ENCODE data around the gene CYBB. TPM values are rescaled to one million over a fixed set of nuclear protein-coding genes. Genes with fewer than 3 reads are reported as not detected.

The CYBB gene
- total RNA-seq, 1 experiment from 2014 or later, result not detected

- TF ChIP-seq CTCF (IDR thresholded peaks at IDR 0.05; ENCODE audit: unreplicated experiment), result no peak
- Mint-ChIP-seq H3K27ac (ENCODE audit: low read depth, unreplicated experiment) (no peak overlapping the region), H3K4me3 (ENCODE audit: unreplicated experiment) (no peak overlapping the region), H3K9me3 (ENCODE audit: unreplicated experiment) (no peaks in the 10 kb centered on the region), H3K27me3 (ENCODE audit: insufficient read depth, unreplicated experiment) (peaks cover 18% of the 10 kb centered on the region), H3K4me1 (ENCODE audit: insufficient read depth, unreplicated experiment) (no peaks in the 10 kb centered on the region), H3K36me3 (ENCODE audit: insufficient read depth, unreplicated experiment) (no peaks in the 10 kb centered on the region)
- ChIA-PET POLR2A (no interaction called here), CTCF (interaction anchor here (0.7 to 0.9 kb wide), 2 partner anchors 8 to 25 kb away, joined by 3 to 4 read pairs; no protein-coding TSS in a partner anchor)
- no peak for DNase-seq (ENCODE audit: unreplicated experiment)
- BruUV-seq (replicated peaks), result no TSS peak
- intact Hi-C loops (cut with micrococcal nuclease), result no loop called here
These were observed 25.3 kb upstream of the CYBB start for GRCh38 chrX:37754516-37754915.

- ChIA-PET CTCF (interaction anchor here (0.7 to 1.2 kb wide), 3 partner anchors 8 to 24 kb away, joined by 3 to 4 read pairs (median 4); no protein-coding TSS in a partner anchor), POLR2A (no interaction called here)
- H3K36me3 Mint-ChIP-seq (ENCODE audit: insufficient read depth, unreplicated experiment), result no peaks in the 10 kb centered on the region
- H3K9me3 Mint-ChIP-seq (ENCODE audit: unreplicated experiment), result no peaks in the 10 kb centered on the region
- H3K4me1 Mint-ChIP-seq (ENCODE audit: insufficient read depth, unreplicated experiment), result no peaks in the 10 kb centered on the region
- no peak overlapping the region for H3K4me3 Mint-ChIP-seq (ENCODE audit: unreplicated experiment)
- no peak for DNase-seq (ENCODE audit: unreplicated experiment)
- intact Hi-C loops (cut with micrococcal nuclease), result no loop called here
- BruUV-seq (replicated peaks), result no TSS peak
- no peak for TF ChIP-seq CTCF (IDR thresholded peaks at IDR 0.05; ENCODE audit: unreplicated experiment)
- peaks cover 18% of the 10 kb centered on the region for H3K27me3 Mint-ChIP-seq (ENCODE audit: insufficient read depth, unreplicated experiment)
- no peak overlapping the region for H3K27ac Mint-ChIP-seq (ENCODE audit: low read depth, unreplicated experiment)
These were observed 24.8 kb upstream of the CYBB start for GRCh38 chrX:37755025-37755424.

- no peak for DNase-seq (ENCODE audit: unreplicated experiment)
- BruUV-seq (replicated peaks), result no TSS peak
- Mint-ChIP-seq H3K27ac (ENCODE audit: low read depth, unreplicated experiment) (no peak overlapping the region), H3K4me3 (ENCODE audit: unreplicated experiment) (no peak overlapping the region), H3K27me3 (ENCODE audit: insufficient read depth, unreplicated experiment) (peaks cover 39% of the 10 kb centered on the region), H3K4me1 (ENCODE audit: insufficient read depth, unreplicated experiment) (no peaks in the 10 kb centered on the region), H3K36me3 (ENCODE audit: insufficient read depth, unreplicated experiment) (no peaks in the 10 kb centered on the region), H3K9me3 (ENCODE audit: unreplicated experiment) (no peaks in the 10 kb centered on the region)
- intact Hi-C loops (cut with micrococcal nuclease), result no loop called here
- CTCF ChIA-PET, result interaction anchor here (4.4 kb wide), 1 partner anchor 11 kb away, joined by 22 read pairs; no protein-coding TSS in a partner anchor
- POLR2A ChIA-PET, result no interaction called here
- no peak for TF ChIP-seq CTCF (IDR thresholded peaks at IDR 0.05; ENCODE audit: unreplicated experiment)
These were observed 22.8 kb upstream of the CYBB start for GRCh38 chrX:37757082-37757481.

- Mint-ChIP-seq H3K27ac (ENCODE audit: low read depth, unreplicated experiment) (no peak overlapping the region), H3K4me3 (ENCODE audit: unreplicated experiment) (no peak overlapping the region), H3K36me3 (ENCODE audit: insufficient read depth, unreplicated experiment) (no peaks in the 10 kb centered on the region), H3K27me3 (ENCODE audit: insufficient read depth, unreplicated experiment) (peaks cover 54% of the 10 kb centered on the region), H3K4me1 (ENCODE audit: insufficient read depth, unreplicated experiment) (no peaks in the 10 kb centered on the region), H3K9me3 (ENCODE audit: unreplicated experiment) (no peaks in the 10 kb centered on the region)
- intact Hi-C loops (cut with micrococcal nuclease), result no loop called here
- no peak for DNase-seq (ENCODE audit: unreplicated experiment)
- TF ChIP-seq CTCF (IDR thresholded peaks at IDR 0.05; ENCODE audit: unreplicated experiment), result no peak
- no TSS peak for BruUV-seq (replicated peaks)
- POLR2A ChIA-PET, result no interaction called here
- CTCF ChIA-PET, result interaction anchor here (0.7 to 4.4 kb wide), 2 partner anchors 14 to 407 kb away, joined by 6 to 22 read pairs; no protein-coding TSS in a partner anchor
These were observed 20.5 kb upstream of the CYBB start for GRCh38 chrX:37759351-37759750.
